NCI-H2029 (cell line): ENCODE data around the gene NEO1.
"Not testable (repeated sequence)": the region's sequence is repeated elsewhere in the genome, so short reads cannot be mapped to it uniquely, and the experiment has no call there.

Experiments
- DNase-seq: peaks from one replicate; lab custom pipeline; 2025; lab: John Stamatoyannopoulos, UW

NEO1 gene

GRCh38 chr15:73142802-73143762 lies 90.8 kb downstream of the NEO1 start:
- no peak for DNase-seq

DNA sequence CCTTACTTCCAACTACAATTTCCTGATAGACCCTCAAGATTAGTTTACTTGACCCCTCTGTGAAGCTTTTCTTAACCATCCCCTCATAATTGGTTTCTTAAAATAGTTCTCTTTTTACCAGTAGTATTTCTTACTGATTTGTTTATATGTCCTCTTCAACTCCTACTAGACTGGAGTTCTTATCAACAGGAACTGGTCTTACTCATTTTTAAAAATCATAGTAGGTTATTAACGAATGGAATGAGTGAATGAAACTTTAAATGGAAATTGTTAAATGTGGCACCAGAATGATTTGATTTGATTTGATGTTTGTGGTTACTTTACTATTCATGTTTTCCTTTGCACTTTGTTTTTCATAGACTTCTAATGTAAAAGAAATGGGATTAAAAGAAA lies 91.5 kb downstream of the NEO1 start:
- no peak for DNase-seq

GRCh38 chr15:73146419-73146818 lies 94.2 kb downstream of the NEO1 start:
- no peak for DNase-seq

DNA sequence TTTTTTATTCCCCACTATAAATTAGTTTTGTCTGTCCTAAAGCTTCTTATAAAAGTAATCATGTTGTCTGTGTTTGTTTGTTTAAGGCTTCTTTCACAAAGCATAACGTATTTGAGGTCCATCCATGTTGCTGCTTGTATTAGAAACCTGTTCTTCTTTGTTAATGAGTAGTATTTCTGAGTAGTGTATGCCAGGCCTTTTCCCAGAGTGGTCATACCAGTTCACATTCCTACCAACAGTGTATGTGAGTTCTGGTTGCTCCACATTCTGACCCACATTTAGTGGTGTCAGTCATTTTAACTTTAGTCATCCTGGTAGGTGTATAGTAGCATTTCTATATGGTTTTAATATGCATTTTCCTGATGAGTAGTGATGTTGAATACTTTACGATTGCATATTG lies 98.6 kb downstream of the NEO1 start:
- no peak for DNase-seq

DNA sequence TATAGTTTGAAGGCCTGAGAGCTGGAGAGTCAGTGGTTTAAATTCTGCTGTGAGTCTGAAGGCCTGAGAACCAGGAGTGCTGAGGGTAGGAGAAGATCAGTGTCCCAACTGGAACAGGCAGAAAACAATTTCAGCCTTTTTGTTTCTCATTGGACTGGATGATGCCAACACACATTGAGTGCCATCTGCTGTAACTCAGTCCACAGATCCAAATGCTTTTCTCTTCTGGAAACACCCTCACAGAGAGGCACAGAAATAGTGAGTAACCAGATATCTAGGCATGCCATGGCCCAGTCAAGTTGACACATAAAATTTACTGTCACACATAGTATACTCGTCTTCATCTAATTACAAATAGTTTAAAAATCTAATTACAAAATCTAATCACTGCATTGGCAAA lies 100.8 kb downstream of the NEO1 start:
- no peak for DNase-seq

DNA sequence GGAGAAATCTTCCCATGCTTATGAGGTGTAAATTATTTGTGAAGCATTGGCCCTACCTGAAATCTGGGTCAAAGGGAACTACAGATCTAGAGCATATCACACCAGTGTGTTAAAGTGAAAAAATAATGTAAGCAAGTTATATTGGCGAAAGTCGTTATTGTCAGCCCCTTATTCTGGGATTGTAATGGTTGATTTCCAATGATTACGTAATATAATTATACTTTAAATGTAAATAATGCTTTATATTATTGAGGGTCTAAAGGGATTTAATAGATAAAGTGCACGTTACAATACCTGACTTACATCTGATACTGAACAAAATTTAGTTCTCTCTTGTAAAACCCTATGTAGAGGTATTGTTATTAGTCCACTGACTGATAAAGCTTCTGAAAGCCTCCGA lies 101.2 kb downstream of the NEO1 start:
- no peak for DNase-seq

GRCh38 chr15:73156431-73157191 lies 104.3 kb downstream of the NEO1 start:
- DNase-seq = no peak

DNA sequence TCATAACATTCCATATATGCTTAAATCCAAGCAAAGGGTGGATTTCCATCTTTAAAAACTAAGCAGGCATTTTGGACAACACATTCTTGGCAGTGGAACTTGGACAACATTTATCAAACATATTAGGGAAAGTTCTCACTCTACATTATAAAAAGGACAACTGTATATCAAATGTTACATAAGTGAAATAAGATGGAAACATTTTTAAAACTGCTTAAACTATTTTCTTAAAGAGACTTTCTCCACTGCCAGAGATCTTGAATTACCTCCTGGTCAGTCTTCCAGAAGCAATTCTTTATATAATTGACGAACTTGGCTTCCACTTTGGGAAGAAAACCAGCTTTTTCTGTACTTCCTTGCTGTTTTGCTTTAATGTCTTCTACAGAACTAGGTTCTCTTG lies 109.3 kb downstream of the NEO1 start:
- DNase-seq = no peak

GRCh38 chr15:73165435-73165834 lies 113.2 kb downstream of the NEO1 start:
- DNase-seq = no peak

DNA sequence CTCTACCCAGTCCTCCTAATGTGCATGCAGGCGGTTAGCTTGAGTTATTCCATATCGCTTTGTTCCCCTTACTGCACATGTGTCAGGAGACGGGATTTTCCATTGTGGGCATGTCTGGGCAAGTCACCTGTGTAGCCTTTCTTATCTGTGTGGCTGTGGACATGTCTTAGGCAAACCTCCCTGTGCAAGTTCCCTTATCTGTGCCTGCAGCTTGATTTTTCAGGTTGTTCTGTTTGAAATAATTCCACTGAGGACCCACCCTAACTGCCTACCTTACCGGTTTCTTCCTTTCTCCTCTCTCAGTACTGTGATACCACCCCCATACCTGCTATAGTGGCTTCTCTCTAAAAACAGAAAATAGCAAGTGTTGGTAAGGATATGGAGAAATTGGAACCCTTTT lies 113.6 kb downstream of the NEO1 start:
- no peak for DNase-seq

DNA sequence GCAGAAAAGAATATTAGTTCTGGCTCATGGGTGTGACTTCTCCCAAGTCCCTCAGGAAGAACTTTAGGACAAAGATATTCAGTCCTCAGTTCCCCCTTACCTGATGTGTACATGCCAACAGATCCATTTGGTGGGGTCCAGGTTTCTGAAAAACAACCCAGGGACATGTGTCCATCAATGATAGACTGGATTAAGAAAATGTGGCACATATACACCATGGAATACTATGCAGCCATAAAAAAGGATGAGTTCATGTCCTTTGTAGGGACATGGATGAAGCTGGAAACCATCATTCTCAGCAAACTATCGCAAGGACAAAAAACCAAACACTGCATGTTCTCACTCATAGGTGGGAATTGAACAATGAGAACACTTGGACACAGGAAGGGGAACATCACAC lies 114.4 kb downstream of the NEO1 start:
- DNase-seq = not testable (repeated sequence)

GRCh38 chr15:73168487-73168886 lies 116.2 kb downstream of the NEO1 start:
- DNase-seq = no peak

- no peak for DNase-seq
Measured at GRCh38 chr15:73171711-73172110, 119.4 kb downstream of the NEO1 start.

DNA sequence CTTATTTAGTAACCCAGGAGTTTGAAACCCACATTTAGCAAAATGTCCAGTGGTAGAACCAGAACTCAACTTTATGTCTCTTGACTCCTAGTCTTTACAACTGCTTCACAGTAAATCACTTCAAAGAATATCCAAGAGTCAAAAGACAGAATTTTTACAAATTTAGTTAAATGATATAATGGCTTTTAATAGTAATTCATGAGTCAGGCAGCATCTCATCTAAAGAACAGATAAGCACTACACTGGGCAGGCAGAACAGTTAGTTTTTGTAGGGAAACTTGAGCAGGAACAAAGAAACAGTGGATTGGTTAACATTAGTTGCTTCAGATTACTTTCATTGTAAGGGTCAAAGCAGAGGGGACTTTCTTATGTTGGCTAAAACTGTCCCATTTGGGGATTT lies 120.2 kb downstream of the NEO1 start:
- no peak for DNase-seq

DNA sequence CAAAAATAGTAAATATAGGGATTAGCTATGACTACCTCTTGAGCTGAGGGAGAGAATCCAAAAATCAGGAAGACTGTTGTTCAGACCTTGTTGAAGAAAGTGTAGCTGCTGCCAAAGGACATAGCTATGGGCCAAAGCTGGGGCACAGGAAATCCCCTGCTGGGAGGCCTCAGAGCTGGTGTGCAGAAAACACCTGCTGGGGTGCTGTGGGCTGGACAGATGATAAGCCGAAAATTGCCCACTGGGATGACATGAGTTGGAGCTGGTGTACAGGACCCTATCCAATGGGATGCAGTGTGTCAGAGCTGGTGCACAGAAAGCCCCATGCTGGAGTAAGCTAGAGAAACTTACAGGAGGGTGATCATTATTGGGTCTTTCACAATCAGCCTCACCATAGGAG lies 121.9 kb downstream of the NEO1 start:
- no peak for DNase-seq

- no peak for DNase-seq
Measured at GRCh38 chr15:73175382-73175781, 123.1 kb downstream of the NEO1 start.

GRCh38 chr15:73176598-73176997 lies 124.3 kb downstream of the NEO1 start:
- no peak for DNase-seq

DNA sequence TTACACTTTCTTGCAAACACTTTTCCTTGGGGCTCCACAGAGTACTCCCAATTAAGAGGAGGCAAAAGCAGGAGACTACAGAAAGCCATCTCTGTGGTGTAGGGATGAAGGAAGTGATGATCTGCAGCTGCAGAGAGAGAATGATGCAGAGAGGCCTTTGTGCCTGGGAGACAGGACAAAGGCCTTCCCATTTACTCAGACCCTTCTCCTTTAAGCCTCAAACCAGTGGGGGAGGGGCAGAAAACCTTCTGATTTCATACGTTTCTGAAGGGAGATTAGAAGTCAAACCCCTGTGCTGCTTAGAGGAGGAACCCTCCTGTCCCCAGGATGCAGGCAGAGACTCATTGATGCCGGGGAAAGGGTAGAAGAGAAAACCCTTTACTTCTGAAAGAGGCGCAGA lies 130.8 kb downstream of the NEO1 start:
- DNase-seq = no peak

DNA sequence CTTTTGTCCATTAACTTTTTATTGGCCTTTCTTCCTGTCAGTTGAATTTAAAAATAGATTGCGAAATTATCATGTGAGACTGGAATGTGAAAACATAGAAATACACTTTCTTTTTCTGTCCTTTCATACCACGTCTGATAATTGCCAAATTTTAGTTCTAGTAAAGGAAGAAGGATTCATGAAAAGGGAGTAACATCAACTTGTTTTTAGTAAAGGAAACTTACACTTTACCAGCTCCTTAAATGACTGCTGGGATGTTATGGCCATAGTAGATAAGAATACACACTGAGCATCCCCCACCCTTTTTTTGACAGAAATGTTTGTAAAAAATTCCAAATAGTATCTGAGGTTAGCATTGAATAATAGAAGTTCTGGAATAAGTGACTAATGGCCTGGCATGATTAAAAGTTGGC lies 137.9 kb downstream of the NEO1 start:
- no peak for DNase-seq

GRCh38 chr15:73195166-73195565 lies 142.9 kb downstream of the NEO1 start:
- DNase-seq = no peak

DNA sequence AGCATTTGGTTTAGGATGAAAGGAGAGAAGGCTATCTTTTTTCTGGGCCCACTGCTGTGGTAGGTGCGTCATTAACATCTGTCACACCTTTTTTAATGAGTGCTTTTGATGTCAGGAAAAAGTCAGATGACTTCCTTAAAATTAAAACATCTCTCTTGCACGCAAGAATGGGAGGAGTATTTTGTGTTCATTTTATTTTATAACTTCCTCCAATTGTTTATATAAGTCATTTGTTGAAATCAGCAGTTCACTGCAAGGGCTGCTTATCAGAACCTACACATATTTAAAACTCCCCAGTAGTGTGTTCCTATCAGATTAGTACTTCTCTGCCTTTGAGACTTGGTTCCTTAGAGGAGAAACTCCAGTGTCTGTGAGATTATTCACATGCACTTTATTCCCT lies 143.8 kb downstream of the NEO1 start:
- no peak for DNase-seq

DNA sequence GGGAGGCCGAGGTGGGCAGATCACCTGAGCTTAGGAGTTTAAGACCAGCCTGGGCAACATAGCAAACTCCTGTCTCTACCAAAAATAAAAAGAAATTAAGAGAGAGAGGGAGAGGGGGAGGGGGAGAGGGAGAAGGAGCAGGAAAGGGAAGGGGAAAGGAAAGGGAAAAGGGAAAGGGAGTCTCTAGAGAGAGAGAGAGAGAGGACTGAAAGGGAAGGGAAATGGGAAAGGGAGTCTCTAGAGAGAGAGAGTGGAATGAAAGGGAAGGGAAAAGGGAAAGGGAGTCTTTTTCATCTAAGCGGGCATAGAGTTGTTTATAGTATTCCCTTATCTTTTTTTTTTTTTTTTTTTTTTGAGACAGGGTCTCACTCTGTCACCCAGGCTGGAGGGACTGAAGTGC lies 148.1 kb downstream of the NEO1 start:
- DNase-seq = no peak

DNA sequence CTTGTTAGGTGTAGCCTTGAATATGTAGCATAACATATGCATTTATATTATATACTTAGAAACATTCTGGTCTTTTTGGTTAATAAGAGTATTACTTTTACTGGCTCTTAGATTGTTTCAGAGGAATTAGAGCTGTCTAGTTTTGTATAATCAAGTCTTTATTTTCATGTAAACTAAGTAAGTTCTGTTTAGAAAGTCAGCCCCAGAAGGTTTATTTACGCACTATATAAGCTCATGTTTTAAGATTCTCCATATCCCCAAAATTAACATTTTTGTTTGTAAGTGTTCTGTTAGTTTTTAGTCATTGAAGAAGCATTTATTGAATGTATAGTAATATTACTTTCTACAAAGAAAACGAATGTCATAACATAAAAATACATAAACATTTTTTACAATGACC lies 158.4 kb downstream of the NEO1 start:
- DNase-seq = no peak
